ENCODE measurements around the gene LRRC52.
A peak's percentile ranks its signal among the peaks of the same experiment; 100 is the strongest.

The LRRC52 gene

GRCh38 chr1:165610866-165611265 is 67.1 kb downstream of the LRRC52 start:
- Histone ChIP-seq H3K4me2 (ENCODE audit: low read depth, low read length, poor library complexity, severe bottlenecking) (peak overlapping the region; percentile 16), H3K9me3 (ENCODE audit: insufficient read depth, low read length) (no peaks in the 10 kb centered on the region), H3K9me2 (replicated peaks; ENCODE audit: insufficient read depth, low read length) (no peaks in the 10 kb centered on the region), H3K4me3 (ENCODE audit: insufficient read depth, low read length, poor library complexity, severe bottlenecking) (no peak overlapping the region), H3K27me3 (ENCODE audit: low read length) (no peaks in the 10 kb centered on the region), H4K20me1 (ENCODE audit: low read depth, low read length) (no peaks in the 10 kb centered on the region), H3K27ac (ENCODE audit: low read depth, low read length) (no peak overlapping the region), H3K9ac (ENCODE audit: low read length) (no peak overlapping the region), H2AFZ (ENCODE audit: low read depth, low read length, severe bottlenecking) (no peak overlapping the region), H3F3A (ENCODE audit: insufficient read depth) (no peaks in the 10 kb centered on the region), H3K79me2 (ENCODE audit: insufficient read depth, low read length) (no peaks in the 10 kb centered on the region), H3K36me3 (ENCODE audit: low read length) (no peaks in the 10 kb centered on the region)
- no peak for TF ChIP-seq EZH2phosphoT487 (conservative IDR thresholded peaks at IDR 0.05; ENCODE audit: low read length)
- no peak for TF ChIP-seq CTCF (IDR thresholded peaks at IDR 0.05; ENCODE audit: insufficient read depth, low read length, poor library complexity, severe bottlenecking)

GRCh38 chr1:165612062-165612461 is 68.3 kb downstream of the LRRC52 start:
- TF ChIP-seq EZH2phosphoT487 (conservative IDR thresholded peaks at IDR 0.05; ENCODE audit: low read length) (no peak), CTCF (IDR thresholded peaks at IDR 0.05; ENCODE audit: insufficient read depth, low read length, poor library complexity, severe bottlenecking) (no peak)
- Histone ChIP-seq H3F3A (ENCODE audit: insufficient read depth) (no peaks in the 10 kb centered on the region), H4K20me1 (ENCODE audit: low read depth, low read length) (no peaks in the 10 kb centered on the region), H3K4me3 (ENCODE audit: insufficient read depth, low read length, poor library complexity, severe bottlenecking) (no peak overlapping the region), H3K27ac (ENCODE audit: low read depth, low read length) (no peak overlapping the region), H3K27me3 (ENCODE audit: low read length) (no peaks in the 10 kb centered on the region), H2AFZ (ENCODE audit: low read depth, low read length, severe bottlenecking) (no peak overlapping the region), H3K9ac (ENCODE audit: low read length) (no peak overlapping the region), H3K9me2 (replicated peaks; ENCODE audit: insufficient read depth, low read length) (no peaks in the 10 kb centered on the region), H3K79me2 (ENCODE audit: insufficient read depth, low read length) (no peaks in the 10 kb centered on the region), H3K36me3 (ENCODE audit: low read length) (no peaks in the 10 kb centered on the region), H3K9me3 (ENCODE audit: insufficient read depth, low read length) (no peaks in the 10 kb centered on the region), H3K4me2 (ENCODE audit: low read depth, low read length, poor library complexity, severe bottlenecking) (no peak overlapping the region)
